HEK293T (cell line): ENCODE measurements around the gene CRYL1.

ENCODE experiments used
- CTCF ChIA-PET: fragments of 350-600 bp; formaldehyde crosslinking; extraction: SDS; loops from one replicate; lab custom pipeline; 2021; ENCODE audit warnings: antibody characterized with exemption, inconsistent platforms; lab: Yijun Ruan, JAX
- POLR2A ChIA-PET: fragments of 350-600 bp; formaldehyde crosslinking; extraction: SDS; loops from one replicate; lab custom pipeline; 2020; ENCODE audit warnings: antibody characterized with exemption, inconsistent platforms; lab: Yijun Ruan, JAX
- DNase-seq: peaks from one replicate; pipeline ENCODE4 v3.0.0; 2012; ENCODE audit warnings: mixed read lengths; ENCODE audit errors: extremely low spot score
- ARNT ChIP-seq: fragments of 450-650 bp; IDR thresholded peaks from 2 replicates; pipeline ENCODE4 v1.6.1; 2017; ENCODE audit warnings: mild to moderate bottlenecking
- BHLHE40 ChIP-seq: fragments of 450-650 bp; IDR thresholded peaks from 2 replicates; pipeline ENCODE4 v1.6.1; 2016; ENCODE audit warnings: mild to moderate bottlenecking, moderate library complexity, borderline replicate concordance
- CTBP1 ChIP-seq: fragments of 450-650 bp; IDR thresholded peaks from 2 replicates; pipeline ENCODE4 v1.6.1; 2016; ENCODE audit warnings: borderline replicate concordance
- ELF4 ChIP-seq: fragments of 450-650 bp; IDR thresholded peaks from 2 replicates; pipeline ENCODE4 v1.6.1; 2017; ENCODE audit warnings: antibody characterized with exemption
- FOXA1 ChIP-seq: fragments of 450-650 bp; IDR thresholded peaks from 2 replicates; pipeline ENCODE4 v1.6.1; 2016; ENCODE audit warnings: mild to moderate bottlenecking
- FOXK2 ChIP-seq: fragments of 450-650 bp; IDR thresholded peaks from 2 replicates; pipeline ENCODE4 v1.6.1; 2016; ENCODE audit warnings: mild to moderate bottlenecking
- FOXM1 ChIP-seq: fragments of 450-650 bp; IDR thresholded peaks from 2 replicates; pipeline ENCODE4 v1.6.1; 2017; ENCODE audit warnings: mild to moderate bottlenecking, borderline replicate concordance
- HDGF ChIP-seq: fragments of 450-650 bp; IDR thresholded peaks from 2 replicates; pipeline ENCODE4 v1.6.1; 2017; ENCODE audit warnings: antibody characterized with exemption, borderline replicate concordance
- L3MBTL2 ChIP-seq: fragments of 450-650 bp; conservative IDR thresholded peaks from 2 replicates; pipeline ENCODE4 v1.6.1; 2016; ENCODE audit warnings: mild to moderate bottlenecking
- LEF1 ChIP-seq: fragments of 450-650 bp; IDR thresholded peaks from 2 replicates; pipeline ENCODE4 v1.6.1; 2017; ENCODE audit warnings: mild to moderate bottlenecking, borderline replicate concordance
- NFRKB ChIP-seq: fragments of 450-650 bp; IDR thresholded peaks from 2 replicates; pipeline ENCODE4 v1.6.1; 2016; ENCODE audit warnings: mild to moderate bottlenecking, moderate library complexity
- SP1 ChIP-seq: fragments of 450-650 bp; IDR thresholded peaks from 2 replicates; pipeline ENCODE4 v1.6.1; 2017
- SUZ12 ChIP-seq: fragments of 450-650 bp; IDR thresholded peaks from 2 replicates; pipeline ENCODE4 v1.6.1; 2016; ENCODE audit warnings: mild to moderate bottlenecking
- TARDBP ChIP-seq: fragments of 450-650 bp; IDR thresholded peaks from 2 replicates; pipeline ENCODE4 v1.6.1; 2016
- ZNF384 ChIP-seq: fragments of 450-650 bp; IDR thresholded peaks from 2 replicates; pipeline ENCODE4 v1.6.1; 2016
- TF ChIP-seq, protein P1 (sequence below): fragments of 450-650 bp; IDR thresholded peaks from 2 replicates; pipeline ENCODE4 v1.6.1; 2016

The CRYL1 gene

DNA sequence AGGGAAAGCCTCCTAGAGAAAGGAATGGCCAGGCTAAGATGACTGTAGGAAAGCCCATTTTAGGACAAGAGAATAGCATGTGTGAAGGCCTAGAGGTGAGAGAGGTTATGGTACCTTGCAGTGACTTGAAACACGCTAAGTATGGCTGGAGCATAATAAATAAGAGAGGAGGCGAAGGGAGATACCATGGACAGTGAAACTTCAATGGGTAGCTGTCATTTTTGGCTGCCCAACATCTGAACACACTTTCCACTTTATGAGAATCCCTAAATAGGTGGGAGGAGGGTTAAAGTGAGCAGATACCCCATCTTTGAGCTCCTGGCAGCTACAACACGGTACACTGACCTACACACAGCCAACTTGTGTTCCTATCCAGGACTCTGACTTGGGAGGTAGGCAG is 33.3 kb upstream of the CRYL1 start:
- no peak for DNase-seq
- TF ChIP-seq ELF4, result no peak
- no peak for TF ChIP-seq HDGF
- TF ChIP-seq L3MBTL2, result no peak
- TF ChIP-seq SP1, result no peak
- no peak for TF ChIP-seq TARDBP
- TF ChIP-seq SUZ12, result no peak
- TF ChIP-seq FOXM1, result no peak
- TF ChIP-seq CTBP1, result no peak
- no peak for TF ChIP-seq FOXA1
- TF ChIP-seq NFRKB, result no peak
- TF ChIP-seq BHLHE40, result no peak
- TF ChIP-seq LEF1, result no peak
- TF ChIP-seq ARNT, result no peak
- TF ChIP-seq FOXK2, result no peak
- TF ChIP-seq, protein P1, sequence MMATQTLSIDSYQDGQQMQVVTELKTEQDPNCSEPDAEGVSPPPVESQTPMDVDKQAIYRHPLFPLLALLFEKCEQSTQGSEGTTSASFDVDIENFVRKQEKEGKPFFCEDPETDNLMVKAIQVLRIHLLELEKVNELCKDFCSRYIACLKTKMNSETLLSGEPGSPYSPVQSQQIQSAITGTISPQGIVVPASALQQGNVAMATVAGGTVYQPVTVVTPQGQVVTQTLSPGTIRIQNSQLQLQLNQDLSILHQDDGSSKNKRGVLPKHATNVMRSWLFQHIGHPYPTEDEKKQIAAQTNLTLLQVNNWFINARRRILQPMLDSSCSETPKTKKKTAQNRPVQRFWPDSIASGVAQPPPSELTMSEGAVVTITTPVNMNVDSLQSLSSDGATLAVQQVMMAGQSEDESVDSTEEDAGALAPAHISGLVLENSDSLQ, result no peak
- no peak for TF ChIP-seq ZNF384
- ChIA-PET CTCF (no interaction called here), POLR2A (no interaction called here)

DNA sequence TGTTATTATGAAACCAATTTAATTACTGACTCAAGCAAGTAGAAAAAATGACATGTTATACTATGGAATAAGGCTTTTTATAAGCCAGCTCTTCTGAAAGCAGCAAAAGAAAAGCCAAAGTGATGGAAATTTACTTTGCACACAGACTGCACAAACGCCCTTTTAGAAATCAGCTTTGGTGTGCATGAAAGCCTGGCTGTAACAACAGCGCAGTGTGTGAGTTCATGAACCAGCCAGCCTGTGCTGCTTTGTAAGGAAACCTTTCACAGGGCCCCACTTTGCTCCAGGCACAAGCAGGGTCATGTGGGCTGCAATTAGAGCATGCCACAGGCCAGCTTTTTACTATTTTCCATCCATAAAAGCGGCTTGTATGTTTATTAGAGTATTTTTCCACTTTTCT is 27.7 kb upstream of the CRYL1 start:
- TF ChIP-seq HDGF (no peak), ZNF384 (no peak), LEF1 (no peak), CTBP1 (no peak), SUZ12 (no peak), SP1 (no peak), ELF4 (no peak), L3MBTL2 (no peak), NFRKB (no peak), FOXA1 (no peak), FOXK2 (no peak), FOXM1 (no peak), BHLHE40 (no peak), ARNT (no peak), TARDBP (no peak)
- TF ChIP-seq, protein P1, result no peak
- CTCF ChIA-PET, result interaction anchor here (1.0 kb wide), 1 partner anchor 49 kb away, joined by 3 read pairs; no protein-coding TSS in a partner anchor
- POLR2A ChIA-PET, result no interaction called here
- no peak for DNase-seq

DNA sequence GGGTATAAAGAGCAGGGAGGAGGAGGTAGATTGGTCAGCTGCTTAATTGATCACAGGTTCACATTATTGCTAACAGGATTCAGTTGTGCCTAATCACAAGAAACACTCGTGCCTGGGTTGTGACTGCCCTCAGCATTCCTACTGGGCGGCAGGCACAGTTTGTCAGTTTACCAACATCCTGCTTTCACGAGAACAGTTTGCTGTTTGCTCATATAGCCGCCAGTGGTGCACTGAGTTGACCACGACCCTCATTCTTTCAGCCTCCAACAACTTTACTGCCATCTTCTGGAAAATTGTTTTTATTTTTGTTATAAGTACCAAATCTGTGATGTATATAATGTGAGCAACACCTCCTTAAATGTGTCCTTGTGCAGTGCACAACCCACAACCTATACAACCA is 25.1 kb upstream of the CRYL1 start:
- POLR2A ChIA-PET, result no interaction called here
- no peak for TF ChIP-seq FOXA1
- no peak for TF ChIP-seq HDGF
- TF ChIP-seq FOXM1, result no peak
- TF ChIP-seq FOXK2, result no peak
- no peak for TF ChIP-seq L3MBTL2
- DNase-seq, result no peak
- CTCF ChIA-PET, result no interaction called here

DNA sequence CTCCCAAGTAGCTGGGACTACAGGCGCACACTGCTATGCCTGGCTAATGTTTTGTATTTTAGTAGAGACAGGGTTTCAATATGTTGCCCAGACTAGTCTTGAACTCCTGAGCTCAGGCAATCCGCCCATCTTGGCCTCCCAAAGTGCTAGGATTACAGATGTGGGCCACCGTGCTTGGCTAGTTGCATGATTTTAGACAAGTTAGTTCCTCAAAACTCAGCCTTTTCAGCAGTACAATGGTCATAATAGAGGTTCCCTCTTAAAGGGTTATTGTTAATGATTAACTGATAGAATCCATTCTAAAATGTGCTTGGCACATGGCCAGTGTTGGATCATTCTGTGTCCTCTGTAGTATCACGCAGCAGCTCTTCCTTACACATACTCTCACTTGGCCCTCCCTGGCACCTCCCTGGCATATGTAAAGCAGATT is 21.8 kb upstream of the CRYL1 start:
- TF ChIP-seq BHLHE40, result no peak
- no peak for TF ChIP-seq CTBP1
- TF ChIP-seq ZNF384, result no peak
- no peak for TF ChIP-seq NFRKB
- TF ChIP-seq, protein P1, result no peak
- no peak for TF ChIP-seq TARDBP
- no peak for TF ChIP-seq FOXM1
- TF ChIP-seq ELF4, result no peak
- TF ChIP-seq FOXA1, result no peak
- no peak for TF ChIP-seq ARNT
- TF ChIP-seq SP1, result no peak
- TF ChIP-seq L3MBTL2, result no peak
- no peak for TF ChIP-seq LEF1
- no peak for TF ChIP-seq SUZ12
- no peak for TF ChIP-seq HDGF
- no peak for TF ChIP-seq FOXK2
- POLR2A ChIA-PET, result interaction anchor here (0.9 kb wide), 1 partner anchor 9 kb away, joined by 3 read pairs; no protein-coding TSS in a partner anchor

DNA sequence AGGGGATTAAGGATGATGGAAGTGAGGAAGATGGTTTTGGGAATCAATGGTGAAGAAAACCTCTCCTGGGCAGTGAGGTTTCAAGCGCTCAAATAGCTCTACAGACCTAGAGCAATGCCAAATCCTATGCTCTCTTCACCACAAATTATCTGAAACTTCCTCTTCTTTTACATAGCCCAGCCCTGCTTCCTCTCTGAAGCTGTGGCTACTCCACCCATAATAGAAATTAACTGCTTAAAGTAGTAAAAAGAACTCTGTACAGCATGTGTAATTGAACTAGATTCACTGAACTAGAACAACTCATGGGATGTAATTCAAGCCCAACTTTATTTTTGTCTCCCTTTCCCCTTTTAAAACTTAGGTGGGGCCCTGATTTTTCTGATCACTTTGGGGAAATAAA is 20.9 kb upstream of the CRYL1 start:
- TF ChIP-seq FOXA1 (no peak), CTBP1 (no peak), TARDBP (no peak), HDGF (no peak), FOXK2 (no peak), ELF4 (no peak), BHLHE40 (no peak)
- TF ChIP-seq, protein P1, result no peak
- ChIA-PET POLR2A (interaction anchor here (0.9 kb wide), 1 partner anchor 10 kb away, joined by 3 read pairs; no protein-coding TSS in a partner anchor), CTCF (no interaction called here)
- DNase-seq, result no peak

More for the DNA sequence above, 21.8 kb upstream of the CRYL1 start:
- DNase-seq, result no peak
- CTCF ChIA-PET, result no interaction called here
